ENCODE results near the gene GPHN.

Gene GPHN

DNA sequence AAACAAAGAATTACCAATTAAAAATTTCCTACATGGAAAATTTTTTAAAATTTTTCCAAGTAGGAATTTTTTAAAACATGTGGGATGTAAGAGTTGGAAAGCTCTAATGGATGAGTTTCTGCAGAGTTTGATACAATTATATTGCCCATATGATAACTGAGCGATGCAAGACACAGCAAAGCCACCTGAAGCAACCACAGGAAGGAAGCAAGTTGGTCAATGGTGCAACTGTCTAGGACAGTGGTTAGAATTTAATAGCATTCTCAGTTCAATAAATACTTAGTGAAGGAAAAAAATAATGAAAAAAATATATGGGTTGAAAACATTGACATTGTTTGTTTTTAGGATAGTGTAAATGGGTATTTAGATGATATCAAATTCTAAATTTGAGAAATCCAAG lies 502.7 kb downstream of the GPHN start:
- TF ChIP-seq POLR2A (IDR thresholded peaks at IDR 0.05; ENCODE audit: extremely low read depth, insufficient read length) (no peak), MYC (IDR thresholded peaks at IDR 0.05; ENCODE audit: low read depth, low read length) (0 out of 2 replicates have a peak, but pooled peaks have one; percentile 17)
- TF ChIP-seq, protein P1, sequence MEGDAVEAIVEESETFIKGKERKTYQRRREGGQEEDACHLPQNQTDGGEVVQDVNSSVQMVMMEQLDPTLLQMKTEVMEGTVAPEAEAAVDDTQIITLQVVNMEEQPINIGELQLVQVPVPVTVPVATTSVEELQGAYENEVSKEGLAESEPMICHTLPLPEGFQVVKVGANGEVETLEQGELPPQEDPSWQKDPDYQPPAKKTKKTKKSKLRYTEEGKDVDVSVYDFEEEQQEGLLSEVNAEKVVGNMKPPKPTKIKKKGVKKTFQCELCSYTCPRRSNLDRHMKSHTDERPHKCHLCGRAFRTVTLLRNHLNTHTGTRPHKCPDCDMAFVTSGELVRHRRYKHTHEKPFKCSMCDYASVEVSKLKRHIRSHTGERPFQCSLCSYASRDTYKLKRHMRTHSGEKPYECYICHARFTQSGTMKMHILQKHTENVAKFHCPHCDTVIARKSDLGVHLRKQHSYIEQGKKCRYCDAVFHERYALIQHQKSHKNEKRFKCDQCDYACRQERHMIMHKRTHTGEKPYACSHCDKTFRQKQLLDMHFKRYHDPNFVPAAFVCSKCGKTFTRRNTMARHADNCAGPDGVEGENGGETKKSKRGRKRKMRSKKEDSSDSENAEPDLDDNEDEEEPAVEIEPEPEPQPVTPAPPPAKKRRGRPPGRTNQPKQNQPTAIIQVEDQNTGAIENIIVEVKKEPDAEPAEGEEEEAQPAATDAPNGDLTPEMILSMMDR (IDR thresholded peaks at IDR 0.05; ENCODE audit: low read depth, low read length), result no peak
- H3K4me3 ChIP-seq (ENCODE audit: low read depth, low read length), result no peak overlapping the region
- peak; percentile 76 for DNase-seq (ENCODE audit: low read depth)

DNA sequence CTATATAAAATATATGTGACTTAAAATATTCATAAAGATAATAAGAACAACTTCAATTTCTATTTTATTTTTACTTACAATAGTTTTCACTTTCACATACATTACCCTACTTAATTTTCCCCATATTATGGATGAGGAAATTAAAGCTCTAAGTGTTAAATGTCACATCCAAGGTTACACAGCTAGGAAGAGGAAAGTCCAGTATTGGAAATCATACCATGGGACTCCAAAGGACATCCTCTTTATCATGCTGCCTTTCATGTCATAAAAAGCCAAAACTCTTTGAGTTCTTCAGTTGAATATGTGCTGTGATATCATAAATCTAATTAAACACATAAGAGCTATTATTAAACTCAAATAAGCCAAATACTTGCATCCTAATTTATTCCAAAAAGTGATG lies 508.9 kb downstream of the GPHN start:
- TF ChIP-seq, protein P2, sequence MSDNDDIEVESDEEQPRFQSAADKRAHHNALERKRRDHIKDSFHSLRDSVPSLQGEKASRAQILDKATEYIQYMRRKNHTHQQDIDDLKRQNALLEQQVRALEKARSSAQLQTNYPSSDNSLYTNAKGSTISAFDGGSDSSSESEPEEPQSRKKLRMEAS (IDR thresholded peaks at IDR 0.05; ENCODE audit: low read depth, low read length), result no peak
- TF ChIP-seq, protein P1 (IDR thresholded peaks at IDR 0.05; ENCODE audit: low read depth, low read length), result no peak
- TF ChIP-seq MYC (IDR thresholded peaks at IDR 0.05; ENCODE audit: low read depth, low read length) (no peak), POLR2A (IDR thresholded peaks at IDR 0.05; ENCODE audit: extremely low read depth, insufficient read length) (no peak)
- no peak for DNase-seq (ENCODE audit: low read depth)
- H3K4me3 ChIP-seq (ENCODE audit: low read depth, low read length), result no peak overlapping the region

DNA sequence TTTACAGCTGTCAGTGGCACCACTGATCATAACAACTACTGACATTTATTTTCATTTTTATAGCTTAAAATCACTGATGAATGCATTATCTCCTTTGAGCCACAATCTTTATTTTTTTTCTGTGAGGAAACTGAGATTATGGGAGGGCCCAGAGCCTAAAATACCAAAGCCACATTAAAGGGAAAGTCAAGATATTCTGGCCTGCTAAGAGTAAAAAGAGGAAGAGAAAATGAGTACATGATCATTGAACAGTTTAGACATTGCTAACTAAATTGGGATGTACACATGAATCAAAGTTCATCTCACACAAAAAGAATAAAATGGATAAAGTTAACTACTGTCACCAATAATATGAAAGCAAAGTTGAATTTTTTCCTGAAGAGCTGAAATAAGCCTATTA lies 510.8 kb downstream of the GPHN start:
- TF ChIP-seq MYC (IDR thresholded peaks at IDR 0.05; ENCODE audit: low read depth, low read length) (no peak), POLR2A (IDR thresholded peaks at IDR 0.05; ENCODE audit: extremely low read depth, insufficient read length) (no peak)
- TF ChIP-seq, protein P1 (IDR thresholded peaks at IDR 0.05; ENCODE audit: low read depth, low read length), result no peak
- TF ChIP-seq, protein P2 (IDR thresholded peaks at IDR 0.05; ENCODE audit: low read depth, low read length), result no peak
- no peak for DNase-seq (ENCODE audit: low read depth)
- no peak overlapping the region for H3K4me3 ChIP-seq (ENCODE audit: low read depth, low read length)

DNA sequence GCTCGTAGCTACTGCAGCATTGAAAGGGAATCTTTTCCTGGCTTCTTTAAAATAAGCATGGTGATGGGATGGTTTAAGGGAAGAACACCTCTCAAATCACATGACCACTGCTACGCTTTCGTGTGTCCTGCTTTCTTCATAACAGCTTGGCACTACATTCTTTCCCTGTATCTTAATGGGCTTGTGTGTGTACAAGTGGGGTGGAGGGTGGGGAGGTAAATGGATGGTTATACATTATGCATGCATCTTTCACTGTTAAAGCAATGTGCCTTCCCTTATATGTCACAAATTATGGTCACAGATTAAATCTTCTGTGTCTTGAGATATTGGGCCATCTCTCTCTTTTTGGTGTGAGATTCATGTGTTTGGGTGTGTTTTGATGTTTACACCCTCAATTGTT lies 511.8 kb downstream of the GPHN start:
- TF ChIP-seq, protein P2 (IDR thresholded peaks at IDR 0.05; ENCODE audit: low read depth, low read length), result no peak
- TF ChIP-seq MYC (IDR thresholded peaks at IDR 0.05; ENCODE audit: low read depth, low read length) (no peak), POLR2A (IDR thresholded peaks at IDR 0.05; ENCODE audit: extremely low read depth, insufficient read length) (no peak)
- TF ChIP-seq, protein P1 (IDR thresholded peaks at IDR 0.05; ENCODE audit: low read depth, low read length), result no peak
- no peak overlapping the region for H3K4me3 ChIP-seq (ENCODE audit: low read depth, low read length)
- DNase-seq (ENCODE audit: low read depth), result no peak

DNA sequence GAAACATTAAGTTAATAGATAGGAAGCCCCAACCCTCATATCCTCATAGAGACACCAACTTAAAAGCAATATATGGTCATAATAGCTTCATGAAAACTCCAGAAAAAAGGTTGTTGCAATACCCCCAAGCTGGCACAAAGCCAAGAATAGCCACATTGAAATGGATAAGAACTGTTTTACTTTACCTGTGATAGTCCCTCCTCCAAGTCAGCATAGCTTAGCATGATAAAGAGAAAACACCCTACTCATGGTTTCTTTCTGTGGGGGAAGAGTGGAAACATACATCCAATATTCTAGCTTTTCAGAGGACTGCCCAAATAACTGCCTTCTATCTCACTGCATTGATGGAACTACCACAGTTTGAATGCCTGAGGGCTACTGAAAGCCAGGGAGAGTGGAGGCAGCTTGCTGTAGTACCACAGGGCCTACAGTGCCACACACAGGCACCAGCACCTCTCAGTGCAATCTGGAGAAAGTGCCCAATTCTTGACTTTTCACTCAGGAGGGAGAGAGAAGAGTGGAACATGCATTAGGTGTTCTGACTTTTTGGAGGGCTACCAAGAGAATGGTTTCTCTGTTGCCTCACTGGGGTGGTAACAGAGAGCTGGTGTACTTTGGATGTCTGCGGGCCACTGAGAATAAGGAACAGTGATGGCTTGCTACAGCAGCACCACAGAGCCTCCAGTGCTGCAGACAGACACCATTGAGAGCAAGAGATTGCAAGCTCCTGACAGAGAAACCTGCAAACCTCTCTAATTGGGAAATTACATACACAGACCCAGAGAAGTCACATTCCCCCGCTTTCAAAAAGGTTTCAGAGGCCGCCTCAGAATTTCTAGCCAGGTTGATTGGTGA lies 524.2 kb downstream of the GPHN start:
- TF ChIP-seq, protein P2 (IDR thresholded peaks at IDR 0.05; ENCODE audit: low read depth, low read length), result no peak
- no peak for TF ChIP-seq MYC (IDR thresholded peaks at IDR 0.05; ENCODE audit: low read depth, low read length)
- no peak for TF ChIP-seq POLR2A (IDR thresholded peaks at IDR 0.05; ENCODE audit: extremely low read depth, insufficient read length)
- DNase-seq (ENCODE audit: low read depth), result no peak
- H3K4me3 ChIP-seq (ENCODE audit: low read depth, low read length), result no peak overlapping the region

DNA sequence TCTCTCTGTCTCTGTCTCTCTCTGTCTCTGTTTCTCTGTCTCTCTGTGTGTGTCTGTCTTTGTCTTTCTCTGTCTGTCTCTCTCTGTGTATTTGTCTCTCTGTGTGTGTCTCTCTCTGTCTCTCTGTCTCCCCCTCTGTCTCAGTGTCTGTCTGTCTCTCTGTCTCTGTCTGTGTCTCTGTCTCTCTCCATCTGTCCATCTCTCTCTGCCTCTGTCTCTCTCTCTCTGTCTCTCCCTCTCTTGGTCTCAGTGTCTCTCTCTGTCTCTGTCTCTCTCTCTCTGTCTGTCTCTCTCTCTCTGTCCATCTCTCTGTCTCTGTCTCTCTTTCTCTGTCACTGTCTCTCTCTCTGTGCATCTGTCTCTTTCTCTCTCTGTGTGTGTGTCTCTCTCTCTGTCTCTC lies 537.5 kb downstream of the GPHN start:
- H3K4me3 ChIP-seq (ENCODE audit: low read depth, low read length), result no peak overlapping the region
- DNase-seq (ENCODE audit: low read depth), result no peak
- TF ChIP-seq, protein P2 (IDR thresholded peaks at IDR 0.05; ENCODE audit: low read depth, low read length), result no peak
- TF ChIP-seq MYC (IDR thresholded peaks at IDR 0.05; ENCODE audit: low read depth, low read length), result no peak
- TF ChIP-seq, protein P1 (IDR thresholded peaks at IDR 0.05; ENCODE audit: low read depth, low read length), result no peak
- no peak for TF ChIP-seq POLR2A (IDR thresholded peaks at IDR 0.05; ENCODE audit: extremely low read depth, insufficient read length)
